HepG2 (cell line): ENCODE results near the gene C11orf68.

Experiments
- EZH2 ChIP-seq: conservative IDR thresholded peaks from 2 replicates; pipeline ENCODE4 v1.6.1; 2012; ENCODE audit warnings: mild to moderate bottlenecking, low read depth, low read length, moderate library complexity
- RFX3 ChIP-seq: IDR thresholded peaks from 2 replicates; pipeline ENCODE4 v1.6.1; 2016; ENCODE audit warnings: missing biosample characterization, missing genetic modification reagents
- RNF2 ChIP-seq: fragments of 450-650 bp; conservative IDR thresholded peaks from 2 replicates; pipeline ENCODE4 v1.6.1; 2016; ENCODE audit warnings: low read depth

DNA sequence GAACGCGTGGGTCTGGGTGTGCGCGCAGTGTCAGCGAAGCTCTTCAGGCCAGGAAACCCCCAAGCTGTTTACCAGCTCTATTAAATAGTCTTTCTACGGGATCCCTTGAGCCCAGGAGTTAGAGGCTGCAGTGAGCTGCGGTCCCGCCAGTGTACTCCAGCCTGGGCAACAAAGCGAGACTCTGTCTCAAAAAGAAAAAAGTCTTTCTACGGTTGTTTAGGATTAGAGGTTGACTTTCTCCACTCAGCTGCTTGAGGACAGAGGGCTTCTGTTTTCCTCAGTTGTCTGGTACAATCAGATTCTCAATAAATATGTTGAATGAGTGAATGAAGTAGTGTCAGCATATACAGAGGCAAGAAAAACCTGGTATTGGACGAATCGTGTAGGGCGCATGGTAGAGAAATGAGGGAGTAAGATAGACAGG is 43.3 kb upstream of the C11orf68 start:
- TF ChIP-seq RFX3 (CRISPR knock-in tag), result no peak
- TF ChIP-seq RNF2, result no peak
- TF ChIP-seq EZH2, result no peak
